Smooth muscle cell of trachea (primary cell): ENCODE measurements around the gene TAAR5. TPM values are rescaled to one million over a fixed set of nuclear protein-coding genes. Genes with fewer than 3 reads are reported as not detected.

Source experiments
- total RNA-seq: library from RNA; depleted of rRNA; stranded (reverse); fragments of >200 nt; gene quantifications from 2 replicates; pipeline ENCODE4 v1.2.1, GENCODE V29; 2014

The TAAR5 gene, protein sequence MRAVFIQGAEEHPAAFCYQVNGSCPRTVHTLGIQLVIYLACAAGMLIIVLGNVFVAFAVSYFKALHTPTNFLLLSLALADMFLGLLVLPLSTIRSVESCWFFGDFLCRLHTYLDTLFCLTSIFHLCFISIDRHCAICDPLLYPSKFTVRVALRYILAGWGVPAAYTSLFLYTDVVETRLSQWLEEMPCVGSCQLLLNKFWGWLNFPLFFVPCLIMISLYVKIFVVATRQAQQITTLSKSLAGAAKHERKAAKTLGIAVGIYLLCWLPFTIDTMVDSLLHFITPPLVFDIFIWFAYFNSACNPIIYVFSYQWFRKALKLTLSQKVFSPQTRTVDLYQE
- not detected in 2 replicates for total RNA-seq

DNA sequence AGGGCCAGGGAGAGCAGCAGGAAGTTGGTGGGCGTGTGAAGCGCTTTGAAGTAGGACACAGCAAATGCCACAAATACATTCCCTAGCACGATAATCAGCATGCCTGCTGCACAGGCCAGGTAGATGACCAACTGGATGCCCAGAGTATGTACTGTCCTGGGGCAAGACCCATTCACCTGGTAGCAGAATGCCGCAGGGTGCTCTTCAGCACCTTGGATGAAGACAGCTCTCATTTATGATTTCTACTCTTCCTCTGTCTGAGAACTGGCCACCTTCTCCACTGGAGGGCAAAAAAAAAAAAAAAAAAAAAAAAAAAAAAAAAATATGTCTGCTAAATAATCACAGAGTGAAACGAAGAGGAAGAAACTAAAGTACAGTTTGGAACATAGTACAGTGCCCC is at the start of gene TAAR5:
TSS of gene TAAR5 (minus strand) at position 288 of the 400 bp plus-strand sequence. CDS start at position 233, 55 bp downstream.

DNA sequence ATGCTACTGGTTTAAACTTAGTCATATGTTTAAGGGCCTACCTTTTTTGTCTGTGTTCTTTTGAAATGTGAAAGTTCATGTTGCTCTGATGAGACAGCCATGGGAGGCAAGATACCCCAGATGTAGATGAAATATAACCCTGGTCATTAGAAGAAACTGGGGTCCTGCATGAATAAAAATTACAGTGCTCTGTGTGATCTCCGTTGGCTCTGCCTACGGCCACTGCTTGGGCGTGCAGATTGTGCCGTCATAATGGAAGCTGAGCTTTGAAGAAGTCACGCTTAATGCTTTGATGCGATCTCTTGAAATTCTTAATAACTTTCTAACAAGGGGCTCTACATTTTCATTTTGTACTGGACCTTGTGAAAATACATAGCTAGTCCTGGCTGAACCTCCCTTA is 34.6 kb upstream of the TAAR5 start, which contains the start of gene TAAR2:
TSS of gene TAAR2 (minus strand) at position 101 of the 400 bp plus-strand sequence. CDS start at position 101, 0 bp downstream.

DNA sequence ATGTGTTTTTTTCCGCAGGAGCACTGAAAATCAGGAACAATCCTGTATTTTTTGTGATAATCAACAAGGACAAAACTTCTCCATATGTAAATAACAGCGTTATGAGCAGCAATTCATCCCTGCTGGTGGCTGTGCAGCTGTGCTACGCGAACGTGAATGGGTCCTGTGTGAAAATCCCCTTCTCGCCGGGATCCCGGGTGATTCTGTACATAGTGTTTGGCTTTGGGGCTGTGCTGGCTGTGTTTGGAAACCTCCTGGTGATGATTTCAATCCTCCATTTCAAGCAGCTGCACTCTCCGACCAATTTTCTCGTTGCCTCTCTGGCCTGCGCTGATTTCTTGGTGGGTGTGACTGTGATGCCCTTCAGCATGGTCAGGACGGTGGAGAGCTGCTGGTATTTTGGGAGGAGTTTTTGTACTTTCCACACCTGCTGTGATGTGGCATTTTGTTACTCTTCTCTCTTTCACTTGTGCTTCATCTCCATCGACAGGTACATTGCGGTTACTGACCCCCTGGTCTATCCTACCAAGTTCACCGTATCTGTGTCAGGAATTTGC is 19.2 kb downstream of the TAAR5 start, which contains the start of gene TAAR6:
TSS of gene TAAR6 (plus strand) at position 102 of the 557 bp plus-strand sequence. CDS start at position 102, 0 bp downstream.

DNA sequence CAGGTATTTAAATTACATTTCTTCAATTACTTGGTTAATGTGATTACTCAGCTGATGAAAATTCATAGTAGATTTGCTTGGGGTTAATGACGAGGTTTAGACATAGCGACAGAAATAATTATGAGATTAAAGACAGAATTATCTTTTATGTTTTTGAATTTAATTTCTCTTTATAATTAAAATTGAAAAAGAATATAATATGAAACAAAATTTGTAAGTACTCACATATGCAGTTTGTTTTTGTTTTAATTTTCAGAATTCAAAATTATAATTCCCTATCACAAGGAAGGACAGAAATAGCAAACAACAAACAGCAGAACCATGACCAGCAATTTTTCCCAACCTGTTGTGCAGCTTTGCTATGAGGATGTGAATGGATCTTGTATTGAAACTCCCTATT is 37.2 kb downstream of the TAAR5 start, which contains the start of gene TAAR8:
TSS of gene TAAR8 (plus strand) at position 301 of the 400 bp plus-strand sequence. CDS start at position 322, 21 bp downstream.

Other genes starting within 250 kb of the TAAR5 start
- gene MOXD1, start 188.3 kb downstream of the TAAR5 start, total RNA-seq = 118 and 199 TPM in 2 replicates
- gene STX7, start 76.6 kb downstream of the TAAR5 start, total RNA-seq = 37.8 and 39.7 TPM in 2 replicates
- not detected in 2 replicates for gene TAAR9, start 51.5 kb downstream of the TAAR5 start, total RNA-seq
- gene TAAR8, start 37.1 kb downstream of the TAAR5 start, total RNA-seq = not detected in 2 replicates
- gene TAAR6, start 19.4 kb downstream of the TAAR5 start, total RNA-seq = not detected in 2 replicates
- gene TAAR2, start 34.5 kb upstream of the TAAR5 start, total RNA-seq = not detected in 2 replicates
- not detected in 2 replicates for gene TAAR1, start 69.4 kb upstream of the TAAR5 start, total RNA-seq
- not detected in 2 replicates for gene VNN1, start 124.3 kb upstream of the TAAR5 start, total RNA-seq
- gene VNN2, start 168.2 kb upstream of the TAAR5 start, total RNA-seq = 0.29 and 0.50 TPM in 2 replicates
- gene SLC18B1, start 208.9 kb upstream of the TAAR5 start, total RNA-seq = 6.0 and 11.5 TPM in 2 replicates
- 1,070 and 1,411 TPM in 2 replicates for gene RPS12, start 224.8 kb upstream of the TAAR5 start, total RNA-seq